Measurements from ENCODE around the gene ETHE1.

DNA sequence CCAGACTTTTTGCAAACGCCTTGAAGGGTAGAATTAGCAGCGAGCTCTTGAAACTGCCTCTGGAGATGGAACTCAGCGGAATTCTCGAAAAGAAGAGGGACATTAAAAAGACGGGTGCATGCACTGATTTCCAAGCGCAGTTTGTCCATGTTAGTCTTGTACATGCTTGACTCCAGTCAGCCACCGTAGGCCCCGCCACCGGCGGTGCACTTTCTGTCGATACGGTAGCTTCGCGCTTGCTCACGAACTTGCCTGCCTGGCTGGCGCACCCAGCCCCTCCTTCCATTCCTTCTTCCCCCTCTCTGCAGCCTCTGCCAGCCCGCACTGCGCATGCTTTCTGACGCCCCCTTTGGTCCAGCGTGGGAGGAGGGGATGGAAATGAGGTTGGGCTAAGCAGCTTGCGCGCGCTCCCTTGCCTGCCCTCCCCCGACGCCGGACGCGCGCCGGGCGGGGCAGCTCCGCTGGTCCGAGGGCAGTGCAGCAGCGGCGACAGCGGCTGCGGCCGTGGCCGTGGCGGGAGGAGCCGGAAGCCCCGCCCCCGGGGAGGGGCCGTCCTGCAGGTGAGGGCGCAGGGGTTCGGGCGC lies 6.1 kb upstream of the ETHE1 start, which contains the start of gene ZNF575:
- TF ChIP-seq POLR2AphosphoS5 (IDR thresholded peaks at IDR 0.05): peak; percentile 22 to 77 (median 42)
- no peak for TF ChIP-seq POLR2A (IDR thresholded peaks at IDR 0.05)

Measured in breast epithelium (tissue), 3 donors.